DND-41 (cell line): ENCODE data around the gene FSHR.

Source experiments
- ATAC-seq: fragments of 200-7000 bp; cut with Tn5 transposase; 3 replicates; pipeline ENCODE4 v1.9.1; 2021; ENCODE audit warnings: low read depth; ENCODE audit not compliant: insufficient read depth
- DNase-seq: peaks from one replicate; pipeline ENCODE4 v3.0.0-alpha.2; 2020
- H2AFZ ChIP-seq: 2 replicates; pipeline ENCODE4 v1.6.0; 2012; ENCODE audit warnings: low read depth, low read length
- H3K27ac ChIP-seq: 2 replicates; pipeline ENCODE4 v1.5.1; 2012; ENCODE audit warnings: low read length, inconsistent platforms
- H3K27me3 ChIP-seq: fragments of 200-600 bp; sonication (generic); 2 replicates; pipeline ENCODE4 v1.6.0; 2012; ENCODE audit warnings: low read length, mild to moderate bottlenecking, inconsistent platforms; ENCODE audit not compliant: insufficient read depth, poor library complexity
- H3K36me3 ChIP-seq: 2 replicates; pipeline ENCODE4 v1.5.1; 2012; ENCODE audit warnings: low read length, inconsistent platforms; ENCODE audit not compliant: insufficient read depth
- H3K4me1 ChIP-seq: 2 replicates; pipeline ENCODE4 v1.5.1; 2012; ENCODE audit warnings: mild to moderate bottlenecking, low read length; ENCODE audit not compliant: insufficient read depth
- H3K4me2 ChIP-seq: 2 replicates; pipeline ENCODE4 v1.6.0; 2012; ENCODE audit warnings: mild to moderate bottlenecking, moderate library complexity, low read length, inconsistent platforms; ENCODE audit not compliant: insufficient read depth
- H3K4me3 ChIP-seq, 2 experiments: fragments of 200-600 bp in 1 of 2; shearing (Covaris generic) in 1 of 2; 2 replicates each; pipeline ENCODE4 v1.5.1; 2012 to 2016; ENCODE audit warnings: inconsistent platforms in 2 of 2, low read length in 2 of 2, mild to moderate bottlenecking in 2 of 2, low read depth in 1 of 2, moderate library complexity in 1 of 2
- H3K79me2 ChIP-seq: 2 replicates; pipeline ENCODE4 v1.6.0; 2012; ENCODE audit warnings: low read length, inconsistent platforms; ENCODE audit not compliant: insufficient read depth
- H3K9ac ChIP-seq: 2 replicates; pipeline ENCODE4 v1.6.0; 2012; ENCODE audit warnings: low read depth, mild to moderate bottlenecking, inconsistent platforms, low read length, moderate library complexity
- H3K9me3 ChIP-seq: 2 replicates; pipeline ENCODE4 v1.5.1; 2012; ENCODE audit warnings: low read length, moderate library complexity, mild to moderate bottlenecking, inconsistent platforms; ENCODE audit not compliant: insufficient read depth, severe bottlenecking
- H4K20me1 ChIP-seq: 2 replicates; pipeline ENCODE4 v1.6.0; 2012; ENCODE audit warnings: low read length; ENCODE audit not compliant: insufficient read depth
- EZH2 ChIP-seq: IDR thresholded peaks from 3 replicates; pipeline ENCODE4 v1.6.1; 2012; ENCODE audit warnings: borderline replicate concordance, low read depth, mild to moderate bottlenecking, moderate library complexity, low read length, inconsistent platforms; ENCODE audit not compliant: severe bottlenecking
- TF ChIP-seq, protein P1 (sequence below): IDR thresholded peaks from 2 replicates; pipeline ENCODE4 v1.5.1; 2012; ENCODE audit warnings: borderline replicate concordance, low read length, moderate library complexity, mild to moderate bottlenecking; ENCODE audit not compliant: poor library complexity, severe bottlenecking; ENCODE audit errors: extremely low read depth

Gene FSHR

DNA sequence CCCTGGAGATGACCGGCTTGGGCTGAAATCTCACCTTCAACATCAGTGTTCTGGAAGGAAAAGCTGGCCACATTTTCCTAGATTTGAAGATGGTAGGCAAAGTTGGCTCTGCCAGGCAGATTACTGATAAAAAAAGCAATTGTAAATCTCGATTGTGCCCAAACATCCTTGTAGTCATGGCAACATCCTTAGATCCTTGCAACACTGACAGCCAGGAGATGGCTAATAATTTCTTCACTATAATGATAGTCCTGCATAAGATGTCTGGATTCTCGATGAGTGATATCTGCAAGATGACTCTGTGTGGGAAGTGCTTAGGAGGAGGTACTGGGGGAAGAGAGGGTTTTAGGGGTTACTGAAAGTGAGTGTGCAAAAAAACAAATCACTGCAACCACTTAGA is 149.1 kb downstream of the FSHR start:
- no peaks in the 10 kb centered on the region for H3K27me3 ChIP-seq
- no peaks in the 10 kb centered on the region for H3K9me3 ChIP-seq
- no peaks in the 10 kb centered on the region for H3K36me3 ChIP-seq
- no peaks in the 10 kb centered on the region for H4K20me1 ChIP-seq
- no peak overlapping the region for H3K4me2 ChIP-seq
- no peak for TF ChIP-seq EZH2
- TF ChIP-seq, protein P1, sequence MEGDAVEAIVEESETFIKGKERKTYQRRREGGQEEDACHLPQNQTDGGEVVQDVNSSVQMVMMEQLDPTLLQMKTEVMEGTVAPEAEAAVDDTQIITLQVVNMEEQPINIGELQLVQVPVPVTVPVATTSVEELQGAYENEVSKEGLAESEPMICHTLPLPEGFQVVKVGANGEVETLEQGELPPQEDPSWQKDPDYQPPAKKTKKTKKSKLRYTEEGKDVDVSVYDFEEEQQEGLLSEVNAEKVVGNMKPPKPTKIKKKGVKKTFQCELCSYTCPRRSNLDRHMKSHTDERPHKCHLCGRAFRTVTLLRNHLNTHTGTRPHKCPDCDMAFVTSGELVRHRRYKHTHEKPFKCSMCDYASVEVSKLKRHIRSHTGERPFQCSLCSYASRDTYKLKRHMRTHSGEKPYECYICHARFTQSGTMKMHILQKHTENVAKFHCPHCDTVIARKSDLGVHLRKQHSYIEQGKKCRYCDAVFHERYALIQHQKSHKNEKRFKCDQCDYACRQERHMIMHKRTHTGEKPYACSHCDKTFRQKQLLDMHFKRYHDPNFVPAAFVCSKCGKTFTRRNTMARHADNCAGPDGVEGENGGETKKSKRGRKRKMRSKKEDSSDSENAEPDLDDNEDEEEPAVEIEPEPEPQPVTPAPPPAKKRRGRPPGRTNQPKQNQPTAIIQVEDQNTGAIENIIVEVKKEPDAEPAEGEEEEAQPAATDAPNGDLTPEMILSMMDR = no peak
- no peaks in the 10 kb centered on the region for H3K4me1 ChIP-seq
- no peak overlapping the region for H2AFZ ChIP-seq
- no peak overlapping the region for H3K27ac ChIP-seq
- no peaks in the 10 kb centered on the region for H3K79me2 ChIP-seq
- ATAC-seq = no peak
- no peak overlapping the region for H3K4me3 ChIP-seq
- no peak for DNase-seq
- H3K9ac ChIP-seq = no peak overlapping the region

- no peak for DNase-seq
- Histone ChIP-seq H3K4me2 (no peak overlapping the region), H3K27me3 (no peaks in the 10 kb centered on the region), H3K27ac (no peak overlapping the region), H3K36me3 (no peaks in the 10 kb centered on the region), H3K9ac (no peak overlapping the region), H3K9me3 (no peaks in the 10 kb centered on the region), H2AFZ (no peak overlapping the region), H3K4me1 (no peaks in the 10 kb centered on the region), H4K20me1 (no peaks in the 10 kb centered on the region), H3K79me2 (no peaks in the 10 kb centered on the region), H3K4me3 (no peak overlapping the region)
- TF ChIP-seq EZH2 = no peak
- TF ChIP-seq, protein P1 = no peak
- no peak for ATAC-seq
Observed at GRCh38 chr2:49004036-49004626, 150.2 kb downstream of the FSHR start.

GRCh38 chr2:49003201-49003600 is 151.1 kb downstream of the FSHR start:
- Histone ChIP-seq H3K4me2 (no peak overlapping the region), H3K79me2 (no peaks in the 10 kb centered on the region), H3K27me3 (no peaks in the 10 kb centered on the region), H3K9me3 (no peaks in the 10 kb centered on the region), H3K4me3 (no peak overlapping the region), H3K36me3 (no peaks in the 10 kb centered on the region), H3K27ac (no peak overlapping the region), H2AFZ (no peak overlapping the region), H3K9ac (no peak overlapping the region), H4K20me1 (no peaks in the 10 kb centered on the region), H3K4me1 (no peaks in the 10 kb centered on the region)
- ATAC-seq = no peak
- no peak for DNase-seq
- TF ChIP-seq, protein P1 = no peak
- no peak for TF ChIP-seq EZH2
